HG03159 (cell line): ENCODE results near the gene OR9A4.

Experiments
- ATAC-seq: cut with Tn5 transposase; IDR thresholded peaks from one replicate; pipeline ENCODE4 v1.9.1; 2021; ENCODE audit warnings: mild to moderate bottlenecking, moderate library complexity; ENCODE audit not compliant: unreplicated experiment

The OR9A4 gene

GRCh38 chr7:141946796-141947195, 30.6 kb downstream of the OR9A4 start, which contains the start of gene CLEC5A:
CLEC5A (minus strand) TSS chr7:141946974; CDS start chr7:141946292, 682 bp downstream.
- ATAC-seq = no peak

GRCh38 chr7:141949021-141949420, 32.8 kb downstream of the OR9A4 start:
- no peak for ATAC-seq

GRCh38 chr7:141949451-141949850, 33.3 kb downstream of the OR9A4 start:
- ATAC-seq = no peak

GRCh38 chr7:141949911-141950310, 33.7 kb downstream of the OR9A4 start:
- ATAC-seq = no peak

GRCh38 chr7:141950806-141951205, 34.6 kb downstream of the OR9A4 start:
- no peak for ATAC-seq

GRCh38 chr7:141952461-141952860, 36.3 kb downstream of the OR9A4 start:
- ATAC-seq = no peak

- ATAC-seq = no peak
These were observed 38.1 kb downstream of the OR9A4 start for GRCh38 chr7:141954334-141954733.

- no peak for ATAC-seq
These were observed 39.9 kb downstream of the OR9A4 start for GRCh38 chr7:141956084-141956483.

- ATAC-seq = peak; percentile 94
These were observed 44.7 kb downstream of the OR9A4 start for GRCh38 chr7:141960687-141961422.
